GM12878 (cell line): Measurements from ENCODE around the gene PDSS2. TPM values are rescaled to one million over a fixed set of nuclear protein-coding genes. Genes with fewer than 3 reads are reported as not detected.

Experiments
- ATAC-seq: fragments of 200-7000 bp; cut with Tn5 transposase; 3 replicates; pipeline ENCODE4 v1.9.1; 2020; ENCODE audit warnings: mild to moderate bottlenecking, moderate library complexity
- BruUV-seq: library from RNA; stranded (reverse); fragments of 400-500 nt; replicated peaks from 2 replicates; lab custom pipeline; 2021; lab: Mats Ljungman, UMichigan
- CTCF ChIA-PET: fragments of 300-600 bp; sonication (Branson Sonifier 250); formaldehyde crosslinking; extraction: SDS; loops from one replicate; lab custom pipeline; 2021; ENCODE audit warnings: inconsistent platforms; lab: Yijun Ruan, JAX
- POLR2A ChIA-PET: fragments of 350-600 bp; formaldehyde crosslinking; extraction: SDS; loops from one replicate; lab custom pipeline; 2021; ENCODE audit warnings: inconsistent platforms; lab: Charles Lee
- RAD21 ChIA-PET: fragments of 300-600 bp; sonication (Branson Sonifier 250); formaldehyde crosslinking; loops from one replicate; lab custom pipeline; 2023; ENCODE audit warnings: antibody characterized with exemption; ENCODE audit not compliant: unreplicated experiment; lab: Charles Lee
- SMC1A ChIA-PET: fragments of 300-600 bp; sonication (Branson Sonifier 250); formaldehyde crosslinking; loops from one replicate; lab custom pipeline; 2023; ENCODE audit not compliant: unreplicated experiment, uncharacterized antibody; lab: Charles Lee
- DNase-seq: peaks from one replicate; pipeline ENCODE4 v3.0.0-alpha.2; 2011; ENCODE audit warnings: low read depth, low spot score
- FAIRE-seq: peaks from 3 replicates; lab custom pipeline; 2011; peaks lifted over from hg19 to GRCh38; lab: Jason Lieb, UNC
- H2AFZ ChIP-seq: 2 replicates; pipeline ENCODE4 v1.6.0; 2011; ENCODE audit warnings: low read depth, low read length, control low read depth; ENCODE audit not compliant: control insufficient read depth
- H3K27ac ChIP-seq: 2 replicates; pipeline ENCODE4 v1.5.1; 2011; ENCODE audit warnings: control low read depth; ENCODE audit not compliant: control insufficient read depth, insufficient read depth
- H3K27me3 ChIP-seq, 2 experiments: replicated peaks in 1 of 2; 2 replicates each; pipeline versions ENCODE4 v1.6.0 to v1.6.1; 2011; ENCODE audit warnings: low read length in 1 of 2; ENCODE audit not compliant: control insufficient read depth in 2 of 2, insufficient read depth in 2 of 2
- H3K36me3 ChIP-seq, 2 experiments: 2 replicates each; pipeline ENCODE4 v1.5.1; 2011; ENCODE audit warnings: low read length in 1 of 2; ENCODE audit not compliant: control insufficient read depth in 2 of 2, insufficient read depth in 2 of 2
- H3K4me1 ChIP-seq: 2 replicates; pipeline ENCODE4 v1.6.1; 2011; ENCODE audit warnings: mild to moderate bottlenecking, low read length, moderate library complexity, mixed read lengths; ENCODE audit not compliant: control insufficient read depth, insufficient read depth
- H3K4me2 ChIP-seq: 2 replicates; pipeline ENCODE4 v1.6.0; 2011; ENCODE audit warnings: control low read depth; ENCODE audit not compliant: control insufficient read depth, insufficient read depth
- H3K4me3 ChIP-seq: fragments of 200-600 bp; sonication (generic); 2 replicates; pipeline ENCODE4 v1.5.1; 2016
- H3K79me2 ChIP-seq: 2 replicates; pipeline ENCODE4 v1.6.0; 2011; ENCODE audit warnings: low read length; ENCODE audit not compliant: control insufficient read depth, insufficient read depth
- H3K9ac ChIP-seq: 2 replicates; pipeline ENCODE4 v1.8.0; 2011; ENCODE audit warnings: low read length, control low read depth, mixed read lengths; ENCODE audit not compliant: control insufficient read depth, insufficient read depth
- H3K9me3 ChIP-seq: replicated peaks from 3 replicates; pipeline ENCODE4 v1.5.1; 2011; ENCODE audit warnings: mild to moderate bottlenecking, low read length; ENCODE audit not compliant: control insufficient read depth, insufficient read depth
- H4K20me1 ChIP-seq: 2 replicates; pipeline ENCODE4 v1.6.0; 2011; ENCODE audit not compliant: control insufficient read depth, insufficient read depth
- CBFB ChIP-seq: IDR thresholded peaks from 2 replicates; pipeline ENCODE4 v1.6.1; 2016; ENCODE audit warnings: antibody characterized with exemption, low read depth
- CHD2 ChIP-seq: IDR thresholded peaks from 2 replicates; pipeline ENCODE4 v1.6.1; 2011; ENCODE audit warnings: low read depth, low read length, improper control_type of control experiment, borderline replicate concordance
- EED ChIP-seq: sonication (generic); IDR thresholded peaks from 2 replicates; pipeline ENCODE4 v1.6.1; 2016; ENCODE audit warnings: antibody characterized with exemption, low read depth
- ESRRA ChIP-seq: IDR thresholded peaks from 2 replicates; pipeline ENCODE4 v1.6.1; 2012; ENCODE audit warnings: mild to moderate bottlenecking, low read length, improper control_type of control experiment
- FOXK2 ChIP-seq: fragments of 450-650 bp; IDR thresholded peaks from 2 replicates; pipeline ENCODE4 v1.6.1; 2017; ENCODE audit warnings: mild to moderate bottlenecking, moderate library complexity
- IKZF2 ChIP-seq, 2 experiments: fragments of 450-650 bp; IDR thresholded peaks; 2 replicates each; pipeline ENCODE4 v1.6.1; 2017; ENCODE audit warnings: mild to moderate bottlenecking in 2 of 2, moderate library complexity in 2 of 2
- LARP7 ChIP-seq: fragments of 450-650 bp; IDR thresholded peaks from 2 replicates; pipeline ENCODE4 v1.6.1; 2017; ENCODE audit warnings: mild to moderate bottlenecking
- MEF2B ChIP-seq: fragments of 450-650 bp; IDR thresholded peaks from 2 replicates; pipeline ENCODE4 v1.6.1; 2018; ENCODE audit warnings: mild to moderate bottlenecking, moderate library complexity; ENCODE audit not compliant: partially characterized antibody, poor library complexity, severe bottlenecking
- MLLT1 ChIP-seq: fragments of 450-650 bp; IDR thresholded peaks from 2 replicates; pipeline ENCODE4 v1.6.1; 2016; ENCODE audit warnings: mild to moderate bottlenecking
- NFIC ChIP-seq: IDR thresholded peaks from 2 replicates; pipeline ENCODE4 v1.6.1; 2012; ENCODE audit warnings: low read depth, mild to moderate bottlenecking, inconsistent platforms, low read length, moderate library complexity
- NFYB ChIP-seq: IDR thresholded peaks from 2 replicates; pipeline ENCODE4 v1.6.1; 2011; ENCODE audit warnings: low read depth, mild to moderate bottlenecking, low read length, improper control_type of control experiment, moderate library complexity; ENCODE audit not compliant: insufficient read depth
- RELA ChIP-seq: fragments of 450-650 bp; IDR thresholded peaks from 2 replicates; pipeline ENCODE4 v1.8.0; 2014; ENCODE audit warnings: borderline replicate concordance; ENCODE audit not compliant: partially characterized antibody
- REST ChIP-seq: IDR thresholded peaks from 2 replicates; pipeline ENCODE4 v1.6.1; 2012; ENCODE audit warnings: mild to moderate bottlenecking, low read depth, low read length
- STAT3 ChIP-seq: IDR thresholded peaks from 2 replicates; pipeline ENCODE4 v1.6.1; 2011; ENCODE audit warnings: low read depth, low read length, improper control_type of control experiment
- TBL1XR1 ChIP-seq: IDR thresholded peaks from 2 replicates; pipeline ENCODE4 v1.6.1; 2012; ENCODE audit warnings: low read depth, low read length, improper control_type of control experiment
- ZBED1 ChIP-seq: IDR thresholded peaks from 2 replicates; pipeline ENCODE4 v1.6.1; 2016; ENCODE audit warnings: borderline replicate concordance
- WGBS: methylation state at CpG from one replicate; pipeline ENCODE4 v1.1.6; 2016; ENCODE audit warnings: low lambda C conversion rate; ENCODE audit not compliant: insufficient replicate concordance, insufficient coverage; ENCODE audit errors: missing lambda C conversion rate; 5-methylcytosine and 5-hydroxymethylcytosine counted together
- in situ Hi-C: fragments of 300-500 bp; cut with MboI; formaldehyde crosslinking; loops from 9 replicates; pipeline ENCODE4 v1.14.3; 2018; ENCODE audit warnings: mixed read lengths
- intact Hi-C: fragments of 100-400 bp; cut with micrococcal nuclease; formaldehyde crosslinking; loops from one replicate; pipeline ENCODE4 v1.14.2; 2022; ENCODE audit not compliant: unreplicated experiment
- polyA plus RNA-seq, 11 experiments: library from polyadenylated mRNA; depleted of rRNA in 4 of 11; unstranded in 6 of 11; stranded (reverse) in 5 of 11; fragments of >200 nt; fragmentation: Nextera tagmentation in 4 of 11; fragmentation: Illumina TruSeq in 1 of 11; extraction: Ambion mirVana in 4 of 11; extraction: Trizol in 1 of 11; gene quantifications; 1 replicate in 1 of 11; 2 replicates in 10 of 11; pipeline versions ENCODE4 v1.2.1 to v1.2.3, GENCODE V29; 2011 to 2016; ENCODE audit warnings: inconsistent platforms in 2 of 11, missing spikeins in 2 of 11, low read depth in 1 of 11
- total RNA-seq, 4 experiments: library from RNA; depleted of rRNA in 3 of 4; stranded (reverse); fragments of >200 nt in 3 of 4; fragmentation: Illumina TruSeq in 1 of 4; extraction: Trizol in 1 of 4; gene quantifications; 2 replicates each; pipeline versions ENCODE4 v1.2.1 to v1.2.3, GENCODE V29; 2013 to 2021

The PDSS2 gene
- total and polyA plus RNA-seq, 10 of the 15 experiments (the other 5 are each of a cell fraction or from before 2014, with no cell fraction given), result 7.7 to 15.5 (median 9.6) TPM

DNA sequence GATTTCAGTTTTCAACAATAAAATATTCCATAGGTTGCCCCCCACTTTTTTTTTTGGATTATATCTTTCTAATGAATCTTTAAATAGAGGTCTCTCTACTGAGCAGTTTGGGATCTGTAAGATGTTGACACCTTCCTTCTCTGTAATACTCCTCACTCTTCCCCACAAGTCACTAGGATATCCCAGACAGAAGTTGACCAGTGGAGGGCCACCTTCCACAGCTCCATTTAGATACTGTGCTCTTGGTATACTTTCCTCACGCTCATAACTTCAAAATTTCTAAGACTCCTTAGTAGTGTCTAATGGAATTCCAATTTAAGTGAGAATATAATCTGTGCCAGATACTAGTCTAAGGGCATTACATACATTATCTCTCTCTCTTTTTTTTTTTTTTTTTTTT, 185.1 kb downstream of the PDSS2 start:
- Histone ChIP-seq H3K36me3 (no peaks in the 10 kb centered on the region; a peak in 1 of 4 replicates), H4K20me1 (no peaks in the 10 kb centered on the region), H3K4me2 (no peak overlapping the region), H3K9me3 (no peaks in the 10 kb centered on the region), H3K27ac (no peak overlapping the region), H3K9ac (no peak overlapping the region), H3K27me3 (no peaks in the 10 kb centered on the region), H3K79me2 (no peaks in the 10 kb centered on the region), H3K4me3 (no peak overlapping the region), H3K4me1 (no peaks in the 10 kb centered on the region), H2AFZ (no peak overlapping the region)
- BruUV-seq, result no TSS peak
- TF ChIP-seq FOXK2, result no peak
- no peak for TF ChIP-seq REST
- no peak for TF ChIP-seq RELA
- no peak for TF ChIP-seq ESRRA
- no peak for TF ChIP-seq IKZF2 (IDR thresholded peaks at IDR 0.05)
- TF ChIP-seq LARP7, result no peak
- TF ChIP-seq STAT3, result no peak
- no peak for TF ChIP-seq MEF2B
- no peak for TF ChIP-seq ZBED1
- TF ChIP-seq NFYB, result no peak
- no peak for TF ChIP-seq NFIC
- TF ChIP-seq CHD2, result no peak
- TF ChIP-seq MLLT1, result no peak
- TF ChIP-seq EED, result no peak
- no peak for TF ChIP-seq CBFB
- no peak for TF ChIP-seq TBL1XR1
- ChIA-PET SMC1A (no interaction called here), CTCF (interaction anchor here (0.8 kb wide), 1 partner anchor 184 kb away, joined by 3 read pairs; no protein-coding TSS in a partner anchor), RAD21 (interaction anchor here (0.6 to 0.7 kb wide), 2 partner anchors 16 to 135 kb away, joined by 3 read pairs; no protein-coding TSS in a partner anchor), POLR2A (interaction anchor here (0.6 kb wide), 1 partner anchor 221 kb away, joined by 6 read pairs; no protein-coding TSS in a partner anchor)
- intact Hi-C loops, result no loop called here
- 90% methylated on average over 1 of the region's 1 CpG for WGBS
- in situ Hi-C loops, result no loop called here
- DNase-seq (no peak), FAIRE-seq (no peak), ATAC-seq (no peak)
